Measurements from ENCODE around the gene GET4. TPM values are rescaled to one million over a fixed set of nuclear protein-coding genes. Genes with fewer than 3 reads are reported as not detected.

The GET4 gene
- total RNA-seq, 2 experiments from 2014 or later: 84.4 to 96.4 TPM

DNA sequence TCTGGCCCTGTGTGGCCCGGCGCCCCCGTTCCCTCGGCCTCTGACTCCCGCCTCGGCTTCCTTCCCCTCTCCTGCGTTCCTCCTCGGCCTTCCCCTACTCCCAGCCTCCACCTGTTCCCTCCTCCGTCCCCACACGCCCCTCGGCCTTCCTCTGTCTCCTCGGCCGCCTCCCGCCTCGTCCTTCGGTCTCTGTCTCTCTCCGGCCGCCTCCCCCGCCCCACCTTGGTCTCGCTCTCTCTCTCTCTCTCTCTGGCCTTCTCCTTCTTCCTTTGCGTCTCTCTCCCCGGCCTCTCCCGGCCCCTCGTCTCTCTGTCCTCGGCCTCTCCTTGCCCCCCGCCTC lies 588 bp downstream of the GET4 start:
- peaks cover 11% of the 10 kb centered on the region for H3K36me3 ChIP-seq (ENCODE audit: insufficient read depth, low read length)
- peak overlapping the region; percentile 84 for H3K27ac Mint-ChIP-seq
- TF ChIP-seq, protein P1, sequence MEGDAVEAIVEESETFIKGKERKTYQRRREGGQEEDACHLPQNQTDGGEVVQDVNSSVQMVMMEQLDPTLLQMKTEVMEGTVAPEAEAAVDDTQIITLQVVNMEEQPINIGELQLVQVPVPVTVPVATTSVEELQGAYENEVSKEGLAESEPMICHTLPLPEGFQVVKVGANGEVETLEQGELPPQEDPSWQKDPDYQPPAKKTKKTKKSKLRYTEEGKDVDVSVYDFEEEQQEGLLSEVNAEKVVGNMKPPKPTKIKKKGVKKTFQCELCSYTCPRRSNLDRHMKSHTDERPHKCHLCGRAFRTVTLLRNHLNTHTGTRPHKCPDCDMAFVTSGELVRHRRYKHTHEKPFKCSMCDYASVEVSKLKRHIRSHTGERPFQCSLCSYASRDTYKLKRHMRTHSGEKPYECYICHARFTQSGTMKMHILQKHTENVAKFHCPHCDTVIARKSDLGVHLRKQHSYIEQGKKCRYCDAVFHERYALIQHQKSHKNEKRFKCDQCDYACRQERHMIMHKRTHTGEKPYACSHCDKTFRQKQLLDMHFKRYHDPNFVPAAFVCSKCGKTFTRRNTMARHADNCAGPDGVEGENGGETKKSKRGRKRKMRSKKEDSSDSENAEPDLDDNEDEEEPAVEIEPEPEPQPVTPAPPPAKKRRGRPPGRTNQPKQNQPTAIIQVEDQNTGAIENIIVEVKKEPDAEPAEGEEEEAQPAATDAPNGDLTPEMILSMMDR (IDR thresholded peaks at IDR 0.05): no peak
- H3K4me1 Mint-ChIP-seq (ENCODE audit: low read depth): peaks cover 36% of the 10 kb centered on the region
- peak overlapping the region; percentile 91 for H3K4me3 Mint-ChIP-seq
- H3K9me3 Mint-ChIP-seq: no peaks in the 10 kb centered on the region
- H3K27ac ChIP-seq (ENCODE audit: low read depth in 1 of 2, low read length in 2 of 2): peak overlapping the region; percentile 67 to 88
- no peaks in the 10 kb centered on the region for H3K27me3 ChIP-seq (ENCODE audit: control insufficient read depth in 1 of 2, insufficient read depth in 2 of 2, low read length in 2 of 2)
- no peaks in the 10 kb centered on the region for H3K9me3 ChIP-seq (ENCODE audit: control insufficient read depth in 1 of 2, insufficient read depth in 1 of 2, low read length in 2 of 2)
- no peak for ATAC-seq (ENCODE audit: poor library complexity)
- no peaks in the 10 kb centered on the region for H3K27me3 Mint-ChIP-seq
- peak in 3 of 14 experiments; percentile 10 to 37 (median 16) for DNase-seq
- intact Hi-C loops (cut with DNase I, micrococcal nuclease): loop anchor here (5.0 to 10.0 kb wide), 7 partner anchors 62 to 1968 kb away; partner anchors contain the start of genes DNAAF5 (in 1 of the 2), GNA12 (in 1 of the 2) and PRKAR1B (in 1 of the 2)
- H3K36me3 Mint-ChIP-seq (ENCODE audit: low read depth): peaks cover 33% of the 10 kb centered on the region
- H3K4me3 ChIP-seq (ENCODE audit: low read length): peak overlapping the region; percentile 91
- ChIA-PET CTCF (no interaction called here), POLR2A (interaction anchor here (0.8 to 2.3 kb wide), 8 partner anchors 45 to 728 kb away, joined by 3 to 21 read pairs (median 8); partner anchors contain the start of genes COX19, GPR146 and SUN1)
- H3K4me1 ChIP-seq (ENCODE audit: insufficient read depth, low read length): peaks cover 54% of the 10 kb centered on the region

DNA sequence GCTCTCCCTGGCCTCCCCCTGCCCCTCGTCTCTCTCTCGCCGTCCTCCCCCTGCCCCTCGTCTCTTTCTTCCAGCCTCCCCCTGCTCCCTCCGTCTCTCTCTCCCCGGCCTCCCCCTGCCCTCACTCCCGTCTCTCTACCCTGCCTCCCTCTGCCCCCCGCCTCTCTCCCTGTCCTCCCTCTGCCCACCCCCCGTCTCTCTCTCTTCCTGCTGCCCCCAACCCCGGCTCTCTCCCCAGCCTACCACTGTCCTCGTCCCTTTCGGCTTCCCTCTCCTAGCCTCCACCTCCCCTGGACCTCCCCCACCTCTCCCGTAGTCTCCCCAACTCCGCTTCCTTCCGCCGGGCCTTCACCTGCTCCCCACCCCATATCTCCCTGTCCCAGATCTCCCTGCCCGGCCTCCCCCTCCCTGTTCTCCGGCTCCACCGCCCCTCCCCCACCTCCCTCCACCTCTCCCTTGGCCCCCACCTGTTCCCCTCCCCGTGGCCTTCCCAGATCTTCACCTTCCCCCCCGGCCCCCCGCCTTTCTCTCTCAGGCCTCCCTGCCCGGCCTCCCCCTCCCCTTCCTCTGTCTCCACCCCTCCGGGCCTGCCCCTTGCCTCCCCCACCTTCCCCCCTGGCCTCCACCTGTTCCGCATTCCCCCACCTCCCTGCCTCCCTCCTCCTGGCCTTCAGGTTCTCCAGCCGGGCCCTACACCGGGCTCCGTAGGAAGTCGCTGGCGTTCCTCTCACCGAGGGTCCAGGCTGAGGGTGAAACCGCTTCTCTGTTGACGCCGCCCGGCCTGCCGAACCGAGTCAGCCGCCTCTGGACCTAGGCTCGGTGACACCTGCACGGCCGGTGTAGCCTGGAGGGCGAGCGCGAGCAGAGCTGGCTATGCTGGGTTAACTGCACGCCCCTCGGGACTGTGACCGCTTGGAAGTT lies 1.2 kb downstream of the GET4 start:
- ATAC-seq (ENCODE audit: poor library complexity) (no peak), DNase-seq (peak in 4 of 14 experiments; percentile 14 to 58 (median 24))
- ChIA-PET POLR2A (interaction anchor here (0.8 to 2.3 kb wide), 7 partner anchors 44 to 728 kb away, joined by 3 to 21 read pairs (median 9); partner anchors contain the start of genes COX19 and GPR146), CTCF (no interaction called here)
- H3K4me1 ChIP-seq (ENCODE audit: insufficient read depth, low read length): peaks cover 60% of the 10 kb centered on the region
- Mint-ChIP-seq H3K27me3 (no peaks in the 10 kb centered on the region), H3K36me3 (ENCODE audit: low read depth) (peaks cover 27% of the 10 kb centered on the region), H3K4me3 (peak overlapping the region; percentile 91), H3K9me3 (no peaks in the 10 kb centered on the region), H3K27ac (peak overlapping the region; percentile 90), H3K4me1 (ENCODE audit: low read depth) (peaks cover 38% of the 10 kb centered on the region)
- TF ChIP-seq, protein P1 (IDR thresholded peaks at IDR 0.05): no peak
- H3K27me3 ChIP-seq (ENCODE audit: control insufficient read depth in 1 of 2, insufficient read depth in 2 of 2, low read length in 2 of 2): no peaks in the 10 kb centered on the region
- intact Hi-C loops (cut with DNase I, micrococcal nuclease): loop anchor here (5.0 to 10.0 kb wide), 7 partner anchors 63 to 1967 kb away; partner anchors contain the start of genes DNAAF5 (in 1 of the 2), GNA12 (in 1 of the 2) and PRKAR1B (in 1 of the 2)
- H3K4me3 ChIP-seq (ENCODE audit: low read length): peak overlapping the region; percentile 91
- peaks cover 8% of the 10 kb centered on the region for H3K36me3 ChIP-seq (ENCODE audit: insufficient read depth, low read length)
- no peaks in the 10 kb centered on the region for H3K9me3 ChIP-seq (ENCODE audit: control insufficient read depth in 1 of 2, insufficient read depth in 1 of 2, low read length in 2 of 2)
- H3K27ac ChIP-seq (ENCODE audit: low read depth in 1 of 2, low read length in 2 of 2): peak overlapping the region in 1 of 2 donors; percentile 67

DNA sequence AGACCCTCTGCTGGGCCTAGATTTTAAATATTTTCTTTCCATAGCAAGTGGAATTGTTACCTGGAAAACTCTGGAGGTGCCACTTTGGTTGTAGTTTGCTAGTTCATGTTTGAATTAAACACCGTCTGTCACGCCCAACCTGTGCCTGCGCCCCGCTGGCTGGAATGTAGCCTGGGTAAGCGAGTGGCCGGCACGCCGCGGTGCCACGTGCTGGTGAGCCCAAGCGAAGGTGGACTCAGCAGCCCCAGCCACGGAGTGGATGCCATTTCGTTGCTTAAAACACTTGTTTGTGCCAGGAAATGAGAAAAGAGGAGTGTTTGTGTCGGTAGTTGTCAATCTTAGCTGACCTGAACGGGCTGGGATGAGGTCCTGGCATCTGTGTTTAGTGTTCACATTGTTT lies 2.7 kb downstream of the GET4 start:
- DNase-seq: peak in 1 of 14 experiments; percentile 25
- Mint-ChIP-seq H3K27me3 (no peaks in the 10 kb centered on the region), H3K36me3 (ENCODE audit: low read depth) (peaks cover 20% of the 10 kb centered on the region), H3K4me1 (ENCODE audit: low read depth) (peaks cover 35% of the 10 kb centered on the region), H3K27ac (peak overlapping the region; percentile 71), H3K9me3 (no peaks in the 10 kb centered on the region), H3K4me3 (peak overlapping the region; percentile 83)
- Histone ChIP-seq H3K27me3 (ENCODE audit: control insufficient read depth in 1 of 2, insufficient read depth in 2 of 2, low read length in 2 of 2) (no peaks in the 10 kb centered on the region), H3K9me3 (ENCODE audit: control insufficient read depth in 1 of 2, insufficient read depth in 1 of 2, low read length in 2 of 2) (no peaks in the 10 kb centered on the region), H3K36me3 (ENCODE audit: insufficient read depth, low read length) (peaks cover 13% of the 10 kb centered on the region), H3K4me1 (ENCODE audit: insufficient read depth, low read length) (peaks cover 64% of the 10 kb centered on the region), H3K27ac (ENCODE audit: low read depth in 1 of 2, low read length in 2 of 2) (no peak overlapping the region), H3K4me3 (ENCODE audit: low read length) (no peak overlapping the region)
- POLR2A ChIA-PET: no interaction called here
- intact Hi-C loops (cut with DNase I, micrococcal nuclease): loop anchor here (5.0 to 10.0 kb wide), 7 partner anchors 64 to 1966 kb away; partner anchors contain the start of genes DNAAF5 (in 1 of the 2), GNA12 (in 1 of the 2) and PRKAR1B (in 1 of the 2)
- CTCF ChIA-PET: interaction anchor here (1.3 kb wide), 1 partner anchor 114 kb away, joined by 4 read pairs; no protein-coding TSS in a partner anchor
- TF ChIP-seq, protein P1 (IDR thresholded peaks at IDR 0.05): no peak
- no peak for ATAC-seq (ENCODE audit: poor library complexity)

All from CD4-positive, alpha-beta T cell (primary cell).